GM18508 (cell line): ENCODE data around the gene RNF166.

Experiments used
- ATAC-seq: cut with Tn5 transposase; IDR thresholded peaks from one replicate; pipeline ENCODE4 v1.9.1; 2021; ENCODE audit warnings: moderate number of reproducible peaks; ENCODE audit not compliant: insufficient read depth, unreplicated experiment

Gene RNF166

DNA sequence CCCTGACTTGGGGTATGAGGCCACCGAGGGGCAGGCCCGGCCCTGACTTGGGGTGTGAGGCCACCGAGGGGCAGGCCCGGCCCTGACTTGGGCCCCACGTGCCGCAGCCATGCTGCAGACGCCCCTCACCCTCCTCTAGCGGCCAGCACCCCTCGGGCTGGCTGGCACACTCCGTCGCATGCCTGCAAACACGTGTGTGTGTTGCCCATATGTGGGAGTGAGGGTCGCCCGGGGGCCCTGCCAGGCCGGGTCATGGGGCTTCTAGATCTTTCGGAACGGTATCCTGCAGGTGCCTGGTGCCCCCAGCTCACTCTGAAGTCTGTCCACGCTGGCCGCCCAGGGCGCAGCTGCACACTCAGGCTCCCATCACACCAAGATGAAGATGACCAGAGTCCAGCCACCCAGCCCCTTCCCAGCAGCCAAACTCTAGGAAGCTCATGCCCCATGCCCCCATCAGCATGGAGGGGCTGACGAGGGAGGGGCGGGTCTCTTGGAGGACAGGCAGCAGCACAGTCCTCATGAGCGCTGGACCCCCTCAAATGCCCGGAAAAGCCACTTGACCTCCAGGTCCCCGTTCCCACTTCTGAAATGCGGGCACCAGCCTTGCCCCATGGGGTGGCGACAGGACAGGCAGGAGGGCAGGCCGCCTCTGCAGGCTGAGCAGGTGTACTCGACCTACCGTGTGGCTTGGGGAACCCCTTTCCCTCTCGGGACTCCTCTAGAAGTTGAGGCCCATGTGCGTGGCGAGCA, 33.9 kb upstream of the RNF166 start:
- no peak for ATAC-seq

DNA sequence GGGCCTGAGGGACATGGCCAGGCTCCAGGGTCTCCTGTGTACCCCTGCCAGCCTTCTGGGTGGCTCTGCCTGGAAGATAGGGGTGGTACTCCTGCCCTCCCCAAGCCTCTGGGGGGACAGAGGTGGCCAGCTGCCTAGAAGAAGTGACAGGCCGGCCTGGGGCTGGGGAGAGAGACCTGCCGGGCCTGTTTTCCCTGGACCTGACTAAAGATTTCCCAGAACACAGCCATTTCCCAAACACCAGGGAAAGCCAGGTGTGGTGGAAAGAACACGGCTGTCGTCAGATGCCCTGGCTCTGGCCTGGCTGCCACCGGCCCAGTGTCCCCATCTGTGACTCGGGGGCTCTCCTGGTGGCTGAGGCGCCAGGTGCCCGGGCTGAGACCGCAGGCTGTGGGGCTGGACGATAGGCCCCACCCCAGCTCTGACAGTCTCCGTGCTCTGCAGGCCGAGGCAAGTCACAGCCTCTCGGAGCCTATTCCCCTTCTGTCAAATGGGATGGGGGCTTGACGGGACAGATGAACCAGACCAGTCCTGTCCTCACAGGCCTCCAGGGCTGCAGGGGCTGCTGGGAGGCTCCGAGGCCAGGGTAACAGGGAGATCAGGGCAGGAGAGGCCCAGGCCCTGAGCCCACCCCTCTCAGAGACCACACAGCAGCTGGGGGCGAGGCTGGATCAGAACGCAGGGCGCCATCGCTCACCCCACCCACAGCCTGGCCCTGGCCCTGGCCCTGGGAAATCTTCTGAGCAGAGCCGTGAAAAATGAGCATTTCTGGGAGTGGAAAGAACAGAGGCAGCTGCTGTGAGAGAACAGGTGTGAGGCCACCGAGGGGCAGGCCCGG, 33.1 kb upstream of the RNF166 start:
- no peak for ATAC-seq

- no peak for ATAC-seq
These were observed 32.2 kb upstream of the RNF166 start for GRCh38 chr16:88738151-88739084.

DNA sequence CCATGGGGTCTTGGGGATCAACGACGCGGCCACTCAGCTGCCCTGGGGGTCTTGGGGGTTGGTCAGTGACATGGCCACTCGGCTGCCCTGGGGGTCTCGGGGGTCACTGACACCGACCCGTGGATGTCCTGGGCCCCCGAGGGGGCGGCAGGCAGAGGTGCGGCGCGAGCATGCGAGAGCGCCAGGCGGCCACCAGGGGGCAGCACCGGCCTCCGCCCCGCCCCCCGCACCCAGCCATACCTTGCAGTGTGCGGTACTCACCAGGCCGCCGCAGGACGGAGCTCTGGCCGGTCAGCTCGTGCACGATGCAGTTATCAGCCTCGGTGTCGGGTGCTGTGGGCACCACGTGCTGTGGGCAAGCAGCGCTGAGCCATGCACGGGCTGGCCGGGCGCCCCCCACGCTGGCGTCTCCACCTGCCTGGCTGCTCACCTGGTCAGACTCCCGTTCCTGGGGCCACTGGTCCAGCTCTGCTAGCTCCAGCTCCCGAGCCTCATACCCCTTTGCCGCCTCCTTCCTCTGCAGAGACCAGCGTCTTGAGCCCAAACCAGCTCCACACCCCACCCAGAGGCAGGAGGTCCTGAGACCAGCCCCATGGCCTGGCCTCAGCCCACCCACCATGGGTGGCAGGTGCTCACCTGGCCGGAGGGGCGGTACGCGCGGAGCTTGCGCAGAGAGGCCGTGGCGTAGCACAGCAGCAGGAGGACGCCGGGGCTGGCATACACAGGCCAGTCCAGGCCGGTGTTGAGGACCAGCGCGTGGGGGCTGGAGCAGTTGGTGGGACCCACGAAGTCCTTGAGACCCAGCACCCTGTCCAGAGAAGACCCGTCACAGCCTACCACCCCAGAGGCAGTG, 31.3 kb upstream of the RNF166 start:
- no peak for ATAC-seq

DNA sequence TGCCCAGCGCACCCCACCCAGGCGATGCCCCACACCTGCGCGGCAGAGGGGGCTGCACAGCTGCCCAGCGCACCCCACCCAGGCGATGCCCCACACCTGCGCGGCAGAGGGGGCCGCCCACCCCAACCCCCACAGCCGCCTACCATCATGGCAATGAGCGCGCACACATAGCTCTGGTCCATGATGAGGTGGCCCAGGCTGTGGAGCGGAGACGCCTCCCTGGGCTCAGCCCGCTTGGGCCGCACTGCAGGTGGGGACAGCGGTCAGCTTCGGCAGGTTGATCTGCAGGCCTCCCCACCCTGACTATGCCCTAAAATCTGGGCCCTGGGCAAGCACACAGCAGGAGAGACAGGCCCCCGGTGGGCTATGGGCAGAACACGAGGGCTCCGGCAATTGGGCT, 30.3 kb upstream of the RNF166 start:
- ATAC-seq, result no peak

- no peak for ATAC-seq
These were observed 29.9 kb upstream of the RNF166 start for GRCh38 chr16:88736088-88736487.

- ATAC-seq, result no peak
These were observed 29.4 kb upstream of the RNF166 start for GRCh38 chr16:88735616-88736015.

- ATAC-seq, result no peak
These were observed 28.9 kb upstream of the RNF166 start for GRCh38 chr16:88735121-88735520.

- ATAC-seq, result no peak
These were observed 28.1 kb upstream of the RNF166 start for GRCh38 chr16:88734361-88734728.

GRCh38 chr16:88733630-88734360, 27.6 kb upstream of the RNF166 start:
- ATAC-seq, result no peak

GRCh38 chr16:88732961-88733294, 26.7 kb upstream of the RNF166 start:
- no peak for ATAC-seq

DNA sequence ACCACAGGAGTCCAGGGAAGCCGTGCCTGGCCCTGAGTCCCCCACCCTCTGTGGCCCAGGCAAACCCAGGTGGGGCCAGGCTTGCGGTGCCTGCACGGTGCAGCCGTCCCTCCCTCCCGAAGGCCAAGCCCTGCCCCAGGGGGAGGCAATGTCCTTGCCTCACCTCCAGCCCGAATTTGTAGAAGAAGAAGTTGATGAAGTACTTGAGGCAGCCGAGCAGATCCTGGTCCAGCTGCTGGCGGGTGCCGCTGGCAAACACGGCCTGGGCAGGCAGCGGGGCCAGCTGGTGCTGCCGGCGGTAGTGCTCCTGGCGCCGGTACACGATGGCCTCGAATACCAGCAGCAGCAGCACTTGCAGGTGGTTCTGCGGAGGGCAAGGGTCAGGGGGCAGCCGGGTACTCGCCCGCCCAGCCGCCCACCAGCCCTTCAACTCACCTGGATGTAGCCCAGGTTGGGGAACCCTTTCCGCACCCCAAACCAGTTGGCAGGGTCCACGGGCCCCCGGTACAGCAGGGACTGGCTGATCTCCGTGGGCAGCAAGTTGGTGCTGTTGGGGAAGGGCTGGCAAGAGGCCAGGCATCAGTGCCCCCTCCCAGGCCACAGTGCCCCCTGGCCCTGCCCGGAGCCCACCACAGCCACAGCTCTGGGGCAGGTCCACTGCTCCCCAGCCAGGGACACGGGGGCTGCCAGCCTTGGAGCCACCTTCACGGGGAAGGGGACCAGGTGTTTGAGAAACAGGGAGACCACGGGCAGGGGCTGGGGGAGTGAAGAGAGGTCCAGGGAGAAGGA, 26.2 kb upstream of the RNF166 start:
- ATAC-seq, result no peak

- no peak for ATAC-seq
These were observed 25.5 kb upstream of the RNF166 start for GRCh38 chr16:88731699-88732098.

DNA sequence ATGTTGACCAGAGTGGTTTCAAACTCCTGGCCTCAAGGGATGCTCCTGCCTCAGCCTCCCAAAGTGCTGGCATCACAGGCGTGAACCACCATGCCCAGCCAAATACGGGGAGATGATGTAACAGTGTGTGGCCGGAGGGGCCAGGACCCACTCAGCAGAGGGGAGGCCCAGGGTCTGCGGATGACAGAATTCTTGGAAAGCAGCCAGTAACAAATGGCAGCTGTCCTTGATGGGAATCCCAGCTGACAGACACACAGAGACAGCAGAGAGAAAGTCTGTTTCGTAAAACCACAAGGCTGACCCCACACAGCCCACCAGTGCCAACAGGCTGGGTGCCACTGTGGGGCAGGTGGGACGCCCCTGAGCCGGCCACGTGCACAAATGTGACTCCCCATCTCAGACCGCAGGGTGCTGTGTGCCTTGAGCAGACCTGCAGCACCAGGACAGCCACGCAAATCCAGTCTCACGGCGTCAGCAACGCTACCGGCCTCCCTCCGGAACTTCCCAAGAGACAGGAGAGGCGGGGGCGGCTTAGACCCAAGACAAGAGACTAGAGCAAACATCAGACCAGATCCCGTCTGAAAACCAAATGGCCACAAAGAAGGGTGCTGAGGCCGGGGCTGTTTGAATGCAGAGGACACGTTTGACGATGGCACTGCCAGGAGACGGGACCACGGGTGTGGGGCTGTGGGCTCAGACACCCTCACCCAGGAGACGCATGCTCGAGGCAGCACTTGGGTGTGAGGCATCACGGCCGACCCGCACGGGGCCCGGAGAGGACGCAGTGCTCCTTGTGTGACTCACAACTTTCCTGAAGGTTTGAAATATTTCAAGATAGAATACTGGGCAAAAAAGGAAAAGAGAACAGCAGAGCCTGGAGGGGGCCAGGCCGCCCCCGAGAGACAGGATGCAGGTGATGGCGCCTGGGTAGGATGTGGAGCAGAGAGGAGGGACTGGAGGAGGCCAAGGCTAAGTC, 24.7 kb upstream of the RNF166 start:
- no peak for ATAC-seq

DNA sequence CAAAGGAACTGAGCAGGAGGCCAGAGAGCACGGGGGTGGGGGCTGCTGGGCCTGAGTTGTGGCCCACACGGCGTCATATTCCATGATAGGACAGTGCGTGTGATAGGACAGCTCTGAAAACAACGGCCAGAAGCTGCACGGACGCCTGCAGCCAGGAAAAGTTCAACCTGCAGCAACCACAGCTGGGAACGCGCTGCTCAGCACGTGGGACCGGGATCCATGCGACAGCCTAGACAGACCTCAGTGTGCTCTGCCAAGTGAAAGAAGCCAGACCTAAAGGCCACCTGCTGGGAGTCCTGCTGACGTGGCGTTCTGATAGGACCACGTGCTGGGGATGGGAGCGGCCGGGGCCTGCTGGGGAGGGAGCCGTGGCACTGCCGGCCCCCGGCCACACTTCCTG, 21.7 kb upstream of the RNF166 start:
- ATAC-seq, result no peak

GRCh38 chr16:88726981-88727380, 20.8 kb upstream of the RNF166 start:
- ATAC-seq, result no peak

- no peak for ATAC-seq
These were observed 20.2 kb upstream of the RNF166 start for GRCh38 chr16:88726408-88726749.
